ENCODE results near the gene MTNR1B.
A peak's percentile ranks its signal among the peaks of the same experiment; 100 is the strongest.

MTNR1B gene

GRCh38 chr11:92969634-92970347 is at the start of gene MTNR1B:
TSS of gene MTNR1B (plus strand) at chr11:92969651. CDS start at chr11:92969726, 75 bp downstream.
- no peak for DNase-seq

- no peak for DNase-seq
Measured at GRCh38 chr11:92920331-92920730, 49.1 kb upstream of the MTNR1B start.

GRCh38 chr11:92922731-92923130 is 46.7 kb upstream of the MTNR1B start:
- DNase-seq = no peak

GRCh38 chr11:92929246-92929645 is 40.2 kb upstream of the MTNR1B start:
- no peak for DNase-seq

GRCh38 chr11:92929653-92930052 is 39.8 kb upstream of the MTNR1B start:
- no peak for DNase-seq

GRCh38 chr11:92931746-92932422 is 37.6 kb upstream of the MTNR1B start:
- no peak for DNase-seq

- no peak for DNase-seq
Measured at GRCh38 chr11:92939305-92939704, 30.1 kb upstream of the MTNR1B start.

- peak; percentile 52 for DNase-seq
Measured at GRCh38 chr11:92941676-92942571, 27.5 kb upstream of the MTNR1B start.

- no peak for DNase-seq
Measured at GRCh38 chr11:92946707-92947106, 22.7 kb upstream of the MTNR1B start.

GRCh38 chr11:92948116-92948515 is 21.3 kb upstream of the MTNR1B start:
- no peak for DNase-seq

GRCh38 chr11:92954003-92954402 is 15.4 kb upstream of the MTNR1B start:
- DNase-seq = no peak

GRCh38 chr11:92955860-92956259 is 13.6 kb upstream of the MTNR1B start:
- peak; percentile 56 for DNase-seq

- no peak for DNase-seq
Measured at GRCh38 chr11:92960886-92961285, 8.6 kb upstream of the MTNR1B start.

GRCh38 chr11:92962446-92962845 is 7.0 kb upstream of the MTNR1B start:
- no peak for DNase-seq

GRCh38 chr11:92964471-92964870 is 5.0 kb upstream of the MTNR1B start:
- DNase-seq = no peak

- no peak for DNase-seq
Measured at GRCh38 chr11:92965196-92965595, 4.3 kb upstream of the MTNR1B start.

GRCh38 chr11:92967178-92967577 is 2.3 kb upstream of the MTNR1B start:
- DNase-seq = no peak

- no peak for DNase-seq
Measured at GRCh38 chr11:92967867-92968266, 1.6 kb upstream of the MTNR1B start.

- no peak for DNase-seq
Measured at GRCh38 chr11:92969293-92969633, 188 bp upstream of the MTNR1B start.

GRCh38 chr11:92972248-92972647 is 2.8 kb downstream of the MTNR1B start:
- no peak for DNase-seq

- no peak for DNase-seq
Measured at GRCh38 chr11:92975285-92975684, 5.8 kb downstream of the MTNR1B start.

GRCh38 chr11:92976681-92977080 is 7.2 kb downstream of the MTNR1B start:
- DNase-seq = no peak

- DNase-seq = no peak
Measured at GRCh38 chr11:92977401-92977800, 8.0 kb downstream of the MTNR1B start.

Data from inflammatory macrophage treated with lipopolysaccharide for 4 hours (primary cell).